Stimulated activated naive CD4-positive, alpha-beta T cell treated with Interleukin-2 at 50 U/mL for 16 hours (primary cell): ENCODE data around the gene PXDN.

Source experiments
- DNase-seq: peaks from one replicate; lab custom pipeline; 2025; lab: John Stamatoyannopoulos, UW

The PXDN gene

GRCh38 chr2:1752751-1753150, 8.4 kb upstream of the PXDN start:
- DNase-seq: no peak

DNA sequence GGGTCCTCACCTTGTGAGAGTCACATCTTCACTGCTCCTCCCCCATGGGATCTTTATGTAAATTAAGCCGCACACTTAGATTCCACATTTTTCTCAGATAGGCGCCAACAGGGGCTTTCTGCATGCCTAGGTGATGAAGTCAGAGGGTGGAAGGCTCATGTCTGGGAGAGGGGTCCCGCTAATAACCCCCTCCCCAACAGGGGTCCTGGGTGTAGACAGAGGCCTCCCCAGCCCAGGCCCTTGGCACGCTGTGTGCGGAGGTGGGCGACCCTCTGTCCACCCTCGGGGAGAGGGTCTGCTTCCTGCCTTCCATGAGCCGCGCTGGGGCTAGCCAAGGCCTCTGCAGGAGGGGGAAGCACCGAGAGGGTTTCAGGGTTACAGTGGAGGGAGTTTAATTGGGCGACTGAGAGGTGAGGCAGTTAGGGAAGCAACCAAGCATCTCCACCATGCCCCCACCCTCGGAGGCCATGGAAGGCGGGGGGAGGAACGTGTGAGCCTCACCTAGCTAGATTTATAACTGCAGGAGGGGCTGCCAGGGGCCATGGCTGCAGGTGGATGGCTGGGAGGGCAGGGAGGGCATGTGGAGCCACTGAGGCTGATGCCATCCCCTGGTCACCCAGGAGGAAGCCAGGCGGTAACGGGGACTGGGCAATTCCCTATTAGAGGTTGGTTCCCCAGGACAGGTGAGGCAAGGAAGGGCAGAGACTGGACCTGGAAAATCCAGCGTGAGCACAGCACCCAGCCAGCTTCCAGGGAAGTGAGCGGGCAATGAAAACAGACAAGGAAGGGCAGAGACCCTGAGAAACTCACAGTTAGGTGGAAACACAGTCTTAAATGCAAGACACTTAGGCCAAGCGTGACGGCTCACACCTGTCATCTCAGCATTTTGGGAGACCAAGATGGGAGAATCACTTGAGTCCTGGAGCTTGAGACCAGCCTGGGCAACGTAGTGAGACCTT, 7.7 kb upstream of the PXDN start:
- no peak for DNase-seq

DNA sequence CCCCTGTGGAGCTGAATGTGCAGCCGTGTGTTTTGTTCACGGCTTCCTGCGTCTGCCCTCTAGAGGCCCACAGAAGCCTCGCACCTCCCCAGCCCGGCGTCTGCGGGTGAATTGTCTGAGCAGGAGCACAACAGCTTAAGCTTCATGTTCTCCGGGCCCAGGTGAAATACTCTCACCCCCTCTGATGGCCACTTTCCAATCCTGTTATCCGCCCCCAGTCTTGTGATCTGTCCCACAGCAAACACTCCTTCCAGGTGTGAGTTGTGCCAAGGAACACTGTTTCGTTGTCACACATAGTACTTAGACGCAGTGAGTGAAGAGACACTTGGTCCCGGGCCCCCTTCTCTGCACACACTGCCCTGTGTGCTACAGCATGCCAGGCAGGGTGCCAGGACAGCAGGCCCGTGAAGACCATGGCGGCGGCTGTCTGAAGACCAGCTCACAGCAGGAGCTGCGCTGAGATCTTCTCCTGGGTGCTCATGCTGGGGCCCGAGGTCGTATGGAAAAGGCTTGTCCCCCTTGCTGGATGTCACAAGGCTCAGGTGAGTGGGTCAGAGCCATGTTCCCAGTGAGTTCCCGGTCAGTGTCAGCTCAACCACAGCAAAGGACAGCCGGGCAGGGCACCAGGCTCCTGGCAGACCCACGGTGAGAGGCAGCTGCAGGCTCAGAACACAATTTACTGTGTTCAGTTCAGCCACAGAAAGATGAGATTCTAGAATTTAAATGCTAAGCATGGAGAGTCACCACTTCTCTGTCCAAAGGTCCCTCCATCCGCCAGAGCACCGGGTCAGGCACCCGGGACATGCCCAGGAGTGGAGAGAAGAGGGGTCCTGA, 6.8 kb upstream of the PXDN start:
- DNase-seq: no peak

- DNase-seq: no peak
Observed at GRCh38 chr2:1750270-1750932, 6.1 kb upstream of the PXDN start.

- DNase-seq: no peak
Observed at GRCh38 chr2:1749489-1750119, 5.3 kb upstream of the PXDN start.

DNA sequence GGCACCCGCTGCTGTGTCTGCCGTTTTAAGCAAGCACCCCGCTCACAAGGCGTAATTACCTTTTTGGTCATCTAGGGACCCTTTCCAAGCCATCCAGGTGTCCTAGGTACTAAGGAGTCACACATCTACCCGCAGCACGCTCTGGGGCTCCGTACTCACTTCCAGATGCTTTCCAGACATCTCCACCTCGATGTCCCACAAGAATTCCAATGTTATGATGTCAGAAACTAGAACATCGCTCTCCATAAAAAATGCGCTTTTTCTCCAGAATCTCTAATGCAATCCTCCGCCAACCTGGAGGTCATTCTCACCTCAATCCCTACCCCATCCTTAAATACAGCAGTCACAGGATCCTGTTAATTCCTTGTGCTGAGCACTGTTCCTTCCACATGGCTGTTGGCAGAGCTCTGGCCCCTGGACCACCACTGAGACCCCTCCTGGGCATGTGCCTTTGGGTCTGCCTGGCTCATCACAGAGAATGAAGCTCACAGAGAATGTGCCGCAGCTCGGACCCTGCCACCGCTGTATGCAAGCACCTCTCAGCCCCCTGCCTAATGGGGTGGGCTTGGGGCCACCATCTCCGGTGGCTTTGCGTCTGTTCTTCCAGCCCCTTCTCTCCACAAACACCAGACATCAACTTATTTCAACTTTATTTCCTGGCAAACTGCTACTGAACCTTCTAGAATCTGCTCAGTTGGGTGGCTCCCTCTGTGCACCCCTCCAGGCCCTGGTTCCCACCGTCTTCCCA, 4.6 kb upstream of the PXDN start:
- no peak for DNase-seq

DNA sequence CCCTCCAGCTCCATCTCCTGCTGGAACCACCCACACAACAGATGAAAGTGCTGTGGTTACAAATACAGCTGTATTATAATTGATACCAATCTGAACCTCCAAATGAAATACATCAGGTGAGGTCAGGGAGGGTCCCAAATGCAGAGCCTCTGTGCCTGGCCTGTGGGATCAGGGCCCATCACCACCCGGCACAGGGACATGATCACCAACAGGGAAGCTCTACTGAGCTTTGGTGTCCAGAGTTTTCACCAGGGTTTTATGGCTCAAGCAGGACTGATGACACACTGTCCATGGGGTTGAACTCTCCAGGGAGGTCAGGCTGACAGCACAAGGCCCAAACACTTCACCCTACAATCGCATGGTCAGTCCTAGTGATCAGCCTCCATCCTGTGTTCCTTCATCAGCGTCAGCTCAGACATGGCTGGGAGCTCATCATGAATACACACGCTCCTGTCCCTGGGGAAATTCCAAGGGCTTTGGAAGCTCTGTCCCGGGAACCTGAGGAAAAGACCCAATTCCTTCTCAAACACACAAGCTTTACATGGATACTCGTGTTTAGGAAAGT, 3.9 kb upstream of the PXDN start:
- no peak for DNase-seq

GRCh38 chr2:1747065-1747941, 3.0 kb upstream of the PXDN start:
- DNase-seq: no peak

DNA sequence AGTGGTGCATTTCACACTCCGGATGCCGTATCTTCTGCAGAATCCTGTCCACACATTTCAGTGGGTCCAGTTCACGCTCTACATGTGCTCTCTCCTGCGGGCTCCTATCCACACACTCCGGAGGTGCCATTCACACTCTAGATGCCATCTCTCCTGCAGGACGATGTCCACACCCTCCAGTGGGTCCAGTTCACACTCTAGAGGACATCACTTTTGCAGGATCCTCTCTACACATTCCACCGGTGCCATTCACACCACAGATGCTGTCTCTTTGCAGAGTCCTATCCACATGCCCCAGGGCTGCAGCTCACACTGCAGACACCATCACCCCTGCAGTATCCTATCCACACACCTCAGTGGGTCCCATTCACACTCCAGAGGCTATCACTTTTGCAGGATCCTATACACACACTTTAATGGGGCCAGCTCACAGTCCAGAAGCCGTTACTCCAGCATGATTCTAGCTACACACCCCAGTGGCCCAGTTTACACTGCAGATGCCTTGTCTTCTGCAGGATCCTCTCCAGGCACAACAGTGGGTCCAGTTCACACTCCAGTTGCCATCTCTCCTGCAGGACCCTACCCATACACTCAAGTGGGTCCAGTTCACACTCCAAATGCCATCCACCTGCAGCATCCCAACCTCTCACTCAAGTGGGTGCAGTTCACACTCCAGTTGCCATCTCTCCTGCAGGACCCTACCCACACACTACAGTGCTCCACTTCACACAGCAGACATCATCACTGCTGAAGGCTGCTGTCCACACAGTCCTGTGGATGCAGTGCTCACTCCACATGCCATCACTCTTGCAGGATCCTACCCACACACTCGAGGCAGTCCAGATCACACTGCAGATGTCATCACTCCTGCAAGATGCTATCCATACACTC, 2.1 kb upstream of the PXDN start:
- no peak for DNase-seq

GRCh38 chr2:1745171-1746023, 1.1 kb upstream of the PXDN start:
- no peak for DNase-seq

- no peak for DNase-seq
Observed at GRCh38 chr2:1744151-1744445, 217 bp downstream of the PXDN start.

- DNase-seq: no peak
Observed at GRCh38 chr2:1743396-1744150, 742 bp downstream of the PXDN start.

- DNase-seq: no peak
Observed at GRCh38 chr2:1742681-1743395, 1.5 kb downstream of the PXDN start.

GRCh38 chr2:1742301-1742680, 2.0 kb downstream of the PXDN start:
- no peak for DNase-seq

GRCh38 chr2:1741851-1742250, 2.5 kb downstream of the PXDN start:
- no peak for DNase-seq

DNA sequence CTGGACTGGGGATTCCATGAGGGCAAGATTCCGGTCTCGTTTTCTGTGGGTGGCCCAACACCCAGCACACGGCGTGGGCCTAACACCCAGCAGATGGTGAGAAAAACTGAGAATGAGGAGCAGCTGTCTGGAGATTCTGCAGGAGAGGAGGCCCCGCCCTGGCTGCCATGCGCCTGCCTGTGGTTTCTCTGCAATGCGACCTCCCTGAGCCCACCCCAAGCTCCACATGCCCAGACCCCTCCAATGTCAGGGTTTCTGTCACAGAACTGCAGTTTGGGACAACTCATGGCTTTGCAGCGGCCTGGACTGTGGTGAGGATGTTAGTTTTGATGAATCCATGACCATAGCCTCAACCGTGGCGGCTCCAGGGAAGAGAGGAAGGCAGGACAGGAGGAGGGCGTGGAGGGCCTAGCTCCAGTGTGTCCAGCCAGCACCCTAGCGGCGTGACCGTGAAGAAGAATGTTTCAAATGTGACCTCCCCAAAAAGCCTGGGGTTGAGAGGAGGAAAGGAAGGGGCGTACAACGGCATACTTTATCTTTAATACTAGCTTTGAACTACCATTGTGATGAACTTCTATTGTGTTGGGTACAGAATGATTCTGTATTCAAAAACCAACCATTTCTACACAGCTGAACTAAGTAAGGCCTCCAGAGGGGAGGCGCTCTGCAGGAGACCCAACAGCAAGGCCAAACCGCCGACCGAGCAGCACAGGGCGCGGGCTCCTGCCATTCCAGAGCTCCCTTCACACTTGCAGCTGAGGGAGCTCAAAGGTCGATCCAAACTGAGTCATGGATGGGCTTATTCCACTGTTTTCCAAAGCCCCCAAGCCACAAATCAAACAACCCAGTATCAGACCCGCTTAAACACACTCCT, 3.4 kb downstream of the PXDN start:
- no peak for DNase-seq
